Activated naive CD4-positive, alpha-beta T cell treated with anti-CD3 and anti-CD28 coated beads, Interleukin-2, amount 10 ng/mL, durations not matched to agents 7 days and 5 days (primary cell): Measurements from ENCODE around the gene TLNRD1.

Experiments
- CTCF ChIA-PET: fragments of 350-600 bp; sonication (Branson Sonifier 250); formaldehyde crosslinking; loops from one replicate; lab custom pipeline; 2021; ENCODE audit warnings: antibody characterized with exemption; lab: Charles Lee
- DNase-seq: peaks from one replicate; pipeline ENCODE4 v3.0.0-alpha.2; 2020
- H3K27ac Mint-ChIP-seq: one replicate; pipeline ENCODE4 v1.8.0; 2021; ENCODE audit warnings: mild to moderate bottlenecking, moderate library complexity, mixed read lengths
- H3K27me3 Mint-ChIP-seq: one replicate; pipeline ENCODE4 v1.8.0; 2021; ENCODE audit warnings: mild to moderate bottlenecking, mixed read lengths
- H3K36me3 Mint-ChIP-seq: one replicate; pipeline ENCODE4 v1.8.0; 2021; ENCODE audit warnings: mixed read lengths
- H3K4me1 Mint-ChIP-seq: one replicate; pipeline ENCODE4 v1.8.0; 2021; ENCODE audit warnings: mixed read lengths
- H3K4me3 Mint-ChIP-seq: one replicate; pipeline ENCODE4 v1.8.0; 2021; ENCODE audit warnings: mild to moderate bottlenecking, moderate library complexity, mixed read lengths
- H3K9me3 Mint-ChIP-seq: one replicate; pipeline ENCODE4 v1.8.0; 2021; ENCODE audit warnings: mixed read lengths

TLNRD1 gene

DNA sequence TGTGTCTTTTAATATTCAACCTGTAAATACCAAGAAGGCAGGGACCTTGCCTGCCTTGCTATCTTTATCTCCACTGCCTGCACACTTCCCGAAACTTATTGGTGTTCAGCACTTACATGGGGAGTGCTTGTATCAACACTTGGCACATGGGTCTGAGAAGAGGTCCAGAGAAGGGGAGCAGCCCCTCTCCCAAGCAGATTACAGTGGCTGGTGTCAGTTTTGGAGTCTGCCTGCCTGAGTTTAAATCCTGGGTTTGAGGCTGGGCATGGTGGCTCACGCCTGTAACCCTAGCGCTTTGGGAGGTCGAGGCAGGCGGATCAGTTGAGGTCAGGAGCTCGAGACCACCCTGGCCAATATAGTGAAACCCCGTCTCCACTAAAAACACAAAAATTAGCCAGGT, 31.4 kb upstream of the TLNRD1 start:
- no peaks in the 10 kb centered on the region for H3K27me3 Mint-ChIP-seq
- peaks cover 8% of the 10 kb centered on the region for H3K9me3 Mint-ChIP-seq
- no peak overlapping the region for H3K27ac Mint-ChIP-seq
- H3K4me3 Mint-ChIP-seq = no peak overlapping the region
- CTCF ChIA-PET = interaction anchor here (0.6 to 7.4 kb wide), 26 partner anchors 10 to 550 kb away, joined by 3 to 34 read pairs (median 4); partner anchors contain the start of gene CEMIP
- peaks cover 32% of the 10 kb centered on the region for H3K36me3 Mint-ChIP-seq
- no peaks in the 10 kb centered on the region for H3K4me1 Mint-ChIP-seq
- DNase-seq = no peak

DNA sequence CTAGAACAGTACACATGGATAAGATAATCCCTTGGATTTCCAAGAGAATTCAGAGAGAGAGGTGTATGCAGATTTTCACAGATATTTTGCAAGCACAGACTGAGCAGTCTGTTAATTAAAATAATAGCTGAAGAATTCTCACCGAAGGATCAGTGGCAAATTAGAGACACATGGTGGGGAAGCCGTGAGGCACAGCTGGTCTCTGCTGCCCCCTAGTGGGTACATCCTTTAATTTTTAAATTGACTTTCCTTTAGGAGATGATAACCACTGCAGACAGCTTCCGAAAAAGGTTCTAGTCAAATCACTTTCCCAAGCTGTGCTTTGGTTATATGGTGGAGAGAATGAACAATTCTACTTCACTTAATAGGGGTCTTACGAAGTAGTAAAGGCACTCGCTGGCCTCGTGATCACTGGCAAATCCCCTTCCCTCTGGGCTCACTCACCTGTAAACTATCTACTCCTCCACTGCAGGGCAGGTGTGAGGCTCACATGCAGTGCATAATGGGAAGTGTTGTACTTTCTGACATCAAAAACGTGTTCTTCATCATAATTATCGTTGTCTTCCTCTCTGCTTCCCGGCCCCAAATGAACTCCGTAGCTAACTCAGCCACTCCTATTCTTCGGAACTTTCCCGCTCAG, 30.6 kb upstream of the TLNRD1 start:
- Mint-ChIP-seq H3K4me3 (no peak overlapping the region), H3K36me3 (peaks cover 24% of the 10 kb centered on the region), H3K4me1 (peaks cover 3% of the 10 kb centered on the region), H3K27me3 (no peaks in the 10 kb centered on the region), H3K9me3 (peaks cover 4% of the 10 kb centered on the region), H3K27ac (no peak overlapping the region)
- peak; percentile 70 for DNase-seq
- CTCF ChIA-PET = interaction anchor here (0.6 to 7.4 kb wide), 26 partner anchors 10 to 551 kb away, joined by 3 to 34 read pairs (median 4); partner anchors contain the start of gene CEMIP

DNA sequence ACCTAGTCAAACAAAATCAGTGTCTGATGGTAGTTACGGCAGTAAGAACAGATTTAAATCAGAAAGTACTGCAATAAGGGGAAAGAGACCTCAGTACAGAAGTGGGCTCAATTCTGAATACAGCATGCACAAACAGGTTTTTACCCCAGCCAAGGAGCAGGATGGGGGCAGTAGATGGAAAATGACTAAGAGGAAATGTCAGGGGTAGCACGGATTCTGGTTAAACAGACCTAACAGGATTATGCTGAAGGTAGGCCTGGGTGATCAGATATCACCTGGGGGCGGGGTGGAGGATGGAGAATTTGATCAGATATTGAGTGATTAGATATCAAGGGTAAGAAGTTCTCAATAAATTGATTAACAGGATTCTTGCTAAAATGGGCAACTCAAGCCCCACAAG, 30.1 kb upstream of the TLNRD1 start:
- peaks cover 8% of the 10 kb centered on the region for H3K4me1 Mint-ChIP-seq
- no peaks in the 10 kb centered on the region for H3K27me3 Mint-ChIP-seq
- H3K27ac Mint-ChIP-seq = no peak overlapping the region
- peaks cover 21% of the 10 kb centered on the region for H3K36me3 Mint-ChIP-seq
- CTCF ChIA-PET = interaction anchor here (0.8 to 7.4 kb wide), 17 partner anchors 14 to 515 kb away, joined by 3 to 34 read pairs (median 5); partner anchors contain the start of gene CEMIP
- H3K9me3 Mint-ChIP-seq = peaks cover under 1% of the 10 kb centered on the region
- no peak overlapping the region for H3K4me3 Mint-ChIP-seq
- DNase-seq = no peak

DNA sequence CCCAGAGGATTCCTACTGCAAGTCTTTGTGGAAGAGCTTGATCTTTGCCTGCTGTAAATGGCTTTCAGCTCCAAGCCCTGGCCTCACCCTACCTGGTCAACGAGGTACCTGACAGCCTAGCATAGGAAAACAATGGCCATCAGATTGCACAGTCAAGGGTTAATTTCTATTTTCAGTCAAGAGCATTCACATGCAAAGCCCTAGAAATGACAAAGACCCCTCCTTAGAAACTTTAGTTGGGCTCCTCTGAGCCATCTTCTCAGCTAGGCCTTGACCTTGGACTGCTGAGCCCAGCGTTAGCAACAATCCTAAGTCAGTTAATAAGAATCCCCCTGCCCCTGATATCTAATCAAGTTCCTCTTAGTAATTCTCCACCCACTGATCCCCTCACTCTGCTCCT, 29.6 kb upstream of the TLNRD1 start:
- no peak overlapping the region for H3K27ac Mint-ChIP-seq
- H3K4me1 Mint-ChIP-seq = peaks cover 13% of the 10 kb centered on the region
- H3K27me3 Mint-ChIP-seq = no peaks in the 10 kb centered on the region

DNA sequence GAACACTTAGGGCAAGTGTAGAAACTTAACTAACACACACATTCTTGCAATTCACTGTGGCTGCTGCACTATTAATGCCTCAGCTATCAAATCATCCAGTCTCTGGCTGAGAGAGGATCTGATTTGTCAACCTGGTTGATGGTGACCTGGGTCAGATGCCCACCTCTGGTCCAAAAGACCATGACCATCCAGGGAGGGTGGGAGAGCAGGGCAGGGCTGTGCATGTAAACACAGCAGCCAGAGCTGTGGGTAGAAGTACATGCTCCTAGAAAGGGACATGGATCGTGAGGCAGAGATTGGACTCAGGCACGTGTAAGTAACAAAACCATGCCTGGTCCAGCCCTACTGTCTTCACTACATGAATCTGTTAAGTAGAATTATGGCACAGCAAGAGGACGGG, 28.4 kb upstream of the TLNRD1 start:
- H3K4me3 Mint-ChIP-seq = no peak overlapping the region
- peak overlapping the region; percentile 16 for H3K27ac Mint-ChIP-seq
- no peak for DNase-seq
- H3K4me1 Mint-ChIP-seq = peaks cover 24% of the 10 kb centered on the region
- H3K9me3 Mint-ChIP-seq = no peaks in the 10 kb centered on the region
- no peaks in the 10 kb centered on the region for H3K27me3 Mint-ChIP-seq
- CTCF ChIA-PET = interaction anchor here (1.0 to 7.4 kb wide), 3 partner anchors 192 to 517 kb away, joined by 4 to 34 read pairs (median 20); partner anchors contain the start of gene CEMIP
- H3K36me3 Mint-ChIP-seq = peaks cover 20% of the 10 kb centered on the region

More for the DNA sequence above, 29.6 kb upstream of the TLNRD1 start:
- Mint-ChIP-seq H3K9me3 (no peaks in the 10 kb centered on the region), H3K36me3 (peaks cover 20% of the 10 kb centered on the region), H3K4me3 (no peak overlapping the region)
- CTCF ChIA-PET = interaction anchor here (0.8 to 7.4 kb wide), 8 partner anchors 58 to 516 kb away, joined by 3 to 34 read pairs (median 8); partner anchors contain the start of gene CEMIP
- no peak for DNase-seq

DNA sequence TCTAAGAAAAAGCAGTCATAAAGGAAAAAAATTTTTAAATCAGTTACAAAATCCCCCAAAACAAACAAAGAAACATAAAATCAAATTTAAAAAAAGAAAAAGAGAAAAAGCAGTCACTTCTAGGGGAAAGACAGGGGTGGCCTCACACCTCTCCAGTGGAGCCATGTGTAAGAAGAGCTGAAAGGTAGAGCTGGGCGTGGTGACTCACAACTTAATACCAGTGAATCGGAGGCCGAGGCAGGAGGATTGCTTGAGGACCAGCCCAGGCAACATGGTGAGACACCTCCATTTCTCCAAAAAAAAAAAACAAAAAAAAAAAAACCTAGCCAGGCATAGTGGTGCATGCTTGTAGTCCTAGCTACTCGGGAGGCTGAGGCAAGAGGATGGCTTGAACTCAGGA, 25.8 kb upstream of the TLNRD1 start:
- Mint-ChIP-seq H3K4me1 (peaks cover 39% of the 10 kb centered on the region), H3K27me3 (no peaks in the 10 kb centered on the region), H3K9me3 (no peaks in the 10 kb centered on the region), H3K36me3 (peaks cover 32% of the 10 kb centered on the region), H3K27ac (no peak overlapping the region), H3K4me3 (no peak overlapping the region)
- CTCF ChIA-PET = interaction anchor here (0.6 to 1.8 kb wide), 7 partner anchors 16 to 291 kb away, joined by 3 to 13 read pairs (median 3); partner anchors contain the start of gene CEMIP
- no peak for DNase-seq

DNA sequence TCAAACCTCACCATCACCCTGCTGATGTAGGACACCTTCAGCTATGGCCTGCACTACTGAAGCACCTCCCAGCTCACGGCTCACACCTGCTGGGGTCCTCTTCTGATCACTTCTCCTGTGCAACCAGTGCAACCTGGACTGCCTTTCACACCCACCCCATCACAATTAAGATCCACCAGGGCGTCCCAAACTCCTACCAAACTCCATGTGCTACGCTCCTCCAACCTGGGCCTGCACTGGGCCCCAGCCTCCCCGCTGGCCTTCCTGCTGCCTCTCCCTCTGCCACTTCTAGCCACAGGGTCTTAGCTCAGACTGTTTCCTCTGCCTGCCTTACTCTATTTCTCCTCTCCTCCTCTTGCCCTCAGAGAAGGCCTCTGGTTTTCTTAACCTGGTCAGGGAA, 23.9 kb upstream of the TLNRD1 start:
- Mint-ChIP-seq H3K4me1 (peaks cover 39% of the 10 kb centered on the region), H3K4me3 (no peak overlapping the region), H3K9me3 (no peaks in the 10 kb centered on the region), H3K27ac (peak overlapping the region; percentile 25), H3K36me3 (peaks cover 36% of the 10 kb centered on the region), H3K27me3 (no peaks in the 10 kb centered on the region)
- no peak for DNase-seq
- CTCF ChIA-PET = interaction anchor here (1.0 to 2.8 kb wide), 8 partner anchors 14 to 292 kb away, joined by 3 to 35 read pairs (median 4); partner anchors contain the start of gene CEMIP

DNA sequence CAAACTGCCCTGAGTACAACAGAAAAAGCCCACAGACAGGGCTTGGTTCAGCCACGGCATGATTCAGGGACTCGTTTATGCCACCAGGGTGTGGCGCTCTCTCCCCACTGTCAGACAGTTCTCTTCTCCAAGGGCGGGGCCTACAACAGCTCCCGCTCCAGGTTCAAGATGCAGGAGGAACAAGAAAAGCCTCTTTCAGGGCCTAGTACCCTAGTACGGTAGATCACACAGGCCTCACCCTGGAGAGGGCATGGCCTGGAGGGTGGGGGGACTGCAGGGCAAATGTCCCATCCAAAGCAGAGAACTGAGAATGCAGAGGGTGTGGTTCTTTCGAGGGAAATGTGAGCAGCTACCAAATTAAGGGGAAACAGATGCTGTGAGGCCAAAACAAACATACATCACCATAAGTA, 23.1 kb upstream of the TLNRD1 start:
- peak; percentile 59 for DNase-seq
- H3K27me3 Mint-ChIP-seq = no peaks in the 10 kb centered on the region
- peaks cover 42% of the 10 kb centered on the region for H3K36me3 Mint-ChIP-seq
- H3K4me1 Mint-ChIP-seq = peaks cover 46% of the 10 kb centered on the region
- no peak overlapping the region for H3K4me3 Mint-ChIP-seq
- CTCF ChIA-PET = interaction anchor here (0.9 to 2.8 kb wide), 8 partner anchors 14 to 431 kb away, joined by 3 to 35 read pairs (median 5); partner anchors contain the start of gene CEMIP
- H3K27ac Mint-ChIP-seq = no peak overlapping the region
- H3K9me3 Mint-ChIP-seq = no peaks in the 10 kb centered on the region

DNA sequence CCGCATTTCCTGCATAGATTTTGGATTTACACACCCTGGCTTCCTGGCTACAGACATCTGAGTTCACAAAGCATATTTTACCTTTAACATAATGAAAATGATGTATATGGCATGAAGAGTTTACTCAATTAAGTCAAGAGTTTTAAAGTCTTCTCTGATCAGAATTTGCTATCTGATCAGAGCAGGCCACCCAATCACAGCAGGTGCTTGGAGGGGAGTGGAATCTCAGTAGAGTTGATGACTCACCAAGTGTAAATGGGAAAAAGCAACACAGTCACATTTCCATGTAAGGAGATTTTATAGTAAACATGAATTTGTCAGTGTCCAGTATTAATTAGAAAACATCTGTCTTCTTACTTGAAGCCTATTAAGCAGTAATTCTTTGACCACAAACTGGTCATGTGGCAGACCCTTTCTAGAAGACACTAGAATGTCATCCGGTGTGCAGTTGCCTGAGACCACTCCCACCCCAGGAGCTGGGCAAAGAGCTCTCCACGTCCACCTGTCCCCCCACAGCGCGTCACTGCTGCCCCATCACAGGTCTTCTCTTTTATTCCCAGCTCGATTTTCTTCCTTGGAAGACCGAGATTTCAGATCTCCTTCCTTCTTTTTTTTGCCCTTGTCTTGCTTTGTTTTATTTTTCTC, 21.9 kb upstream of the TLNRD1 start:
- Mint-ChIP-seq H3K9me3 (no peaks in the 10 kb centered on the region), H3K36me3 (peaks cover 47% of the 10 kb centered on the region), H3K4me1 (peaks cover 51% of the 10 kb centered on the region), H3K27ac (peak overlapping the region; percentile 12), H3K27me3 (no peaks in the 10 kb centered on the region), H3K4me3 (no peak overlapping the region)
- CTCF ChIA-PET = interaction anchor here (0.6 to 2.3 kb wide), 4 partner anchors 10 to 294 kb away, joined by 3 to 16 read pairs (median 4); no protein-coding TSS in a partner anchor
- no peak for DNase-seq

DNA sequence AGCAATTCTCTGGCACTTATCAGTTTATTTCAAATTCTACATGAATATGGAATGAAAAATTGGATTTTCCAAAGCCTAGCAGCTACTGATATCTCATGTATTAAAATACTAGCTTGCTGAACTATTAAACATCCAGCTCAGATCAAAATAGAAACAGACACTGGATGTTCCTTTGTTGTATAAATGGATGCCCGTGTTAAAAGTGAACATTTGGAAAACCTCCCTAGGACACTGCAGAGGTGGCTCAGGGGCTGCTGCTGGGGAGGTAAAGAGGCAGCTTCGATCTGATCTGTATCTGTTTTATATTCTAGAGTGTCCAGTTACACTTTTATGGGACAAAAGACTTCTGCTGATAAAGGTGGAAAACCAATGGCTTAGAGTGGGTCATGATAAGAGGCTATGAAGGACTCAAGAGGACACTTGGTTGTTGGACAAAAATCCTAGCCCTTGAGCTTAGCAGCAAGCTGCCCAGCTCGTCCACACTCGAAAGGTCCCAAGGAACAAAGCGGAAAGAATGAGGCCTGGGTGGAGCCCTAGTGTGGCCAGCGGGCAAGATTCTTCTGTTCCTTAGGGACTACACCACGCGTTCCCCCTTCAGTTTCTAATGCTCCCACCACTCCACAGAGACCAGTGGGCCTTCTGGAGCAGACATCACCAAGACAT, 21.1 kb upstream of the TLNRD1 start:
- Mint-ChIP-seq H3K27me3 (no peaks in the 10 kb centered on the region), H3K4me3 (no peak overlapping the region), H3K36me3 (peaks cover 52% of the 10 kb centered on the region), H3K27ac (peak overlapping the region; percentile 42), H3K9me3 (no peaks in the 10 kb centered on the region), H3K4me1 (peaks cover 58% of the 10 kb centered on the region)
- CTCF ChIA-PET = interaction anchor here (0.6 to 2.3 kb wide), 7 partner anchors 10 to 387 kb away, joined by 3 to 16 read pairs (median 3); no protein-coding TSS in a partner anchor
- DNase-seq = no peak

DNA sequence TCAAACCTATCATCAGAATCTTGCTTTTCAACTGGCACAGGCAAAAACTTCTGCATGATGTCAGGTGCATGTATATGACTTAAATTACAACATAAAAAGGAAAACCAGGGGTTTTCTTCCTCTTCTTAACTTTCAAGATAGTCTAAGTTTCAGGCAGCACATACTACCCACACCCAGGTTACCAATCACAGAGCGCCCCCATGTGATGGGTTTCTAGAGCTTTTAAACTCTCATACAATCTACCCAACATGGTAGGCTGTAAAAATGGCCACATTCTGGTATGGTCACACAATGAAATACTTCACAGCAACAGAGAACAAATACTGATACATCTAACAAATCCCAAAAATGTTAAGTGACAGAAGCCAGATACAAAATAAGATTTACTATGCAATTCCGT, 18.5 kb upstream of the TLNRD1 start:
- no peaks in the 10 kb centered on the region for H3K27me3 Mint-ChIP-seq
- H3K36me3 Mint-ChIP-seq = peaks cover 64% of the 10 kb centered on the region
- peak overlapping the region; percentile 60 for H3K27ac Mint-ChIP-seq
- no peak overlapping the region for H3K4me3 Mint-ChIP-seq
- DNase-seq = no peak
- peaks cover 56% of the 10 kb centered on the region for H3K4me1 Mint-ChIP-seq
- no peaks in the 10 kb centered on the region for H3K9me3 Mint-ChIP-seq
- CTCF ChIA-PET = interaction anchor here (2.3 kb wide), 1 partner anchor 284 kb away, joined by 9 read pairs; no protein-coding TSS in a partner anchor

DNA sequence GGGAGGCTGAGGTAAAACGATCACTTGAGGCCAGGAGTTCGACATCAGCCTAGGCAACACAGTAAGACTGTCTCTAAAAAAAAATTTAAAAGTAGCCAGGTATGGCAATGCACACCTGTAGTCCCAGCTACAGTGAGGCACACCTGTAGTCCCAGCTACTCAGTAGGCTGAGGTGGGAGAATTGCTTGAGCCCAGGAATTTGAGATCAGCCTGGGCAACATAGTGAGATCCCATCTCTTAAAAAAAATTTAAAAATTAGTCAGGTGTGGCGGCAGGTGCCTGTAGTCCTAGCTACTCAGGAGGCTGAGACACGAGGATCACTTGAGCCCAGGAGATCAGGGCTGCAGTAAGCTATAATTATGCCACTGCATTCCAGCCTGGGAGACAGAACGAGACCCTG, 17.9 kb upstream of the TLNRD1 start:
- no peak overlapping the region for H3K4me3 Mint-ChIP-seq
- CTCF ChIA-PET = interaction anchor here (2.3 kb wide), 1 partner anchor 284 kb away, joined by 9 read pairs; no protein-coding TSS in a partner anchor
- no peak for DNase-seq
- H3K4me1 Mint-ChIP-seq = peaks cover 54% of the 10 kb centered on the region
- H3K27ac Mint-ChIP-seq = no peak overlapping the region
- H3K36me3 Mint-ChIP-seq = peaks cover 59% of the 10 kb centered on the region
- no peaks in the 10 kb centered on the region for H3K27me3 Mint-ChIP-seq
- H3K9me3 Mint-ChIP-seq = no peaks in the 10 kb centered on the region

DNA sequence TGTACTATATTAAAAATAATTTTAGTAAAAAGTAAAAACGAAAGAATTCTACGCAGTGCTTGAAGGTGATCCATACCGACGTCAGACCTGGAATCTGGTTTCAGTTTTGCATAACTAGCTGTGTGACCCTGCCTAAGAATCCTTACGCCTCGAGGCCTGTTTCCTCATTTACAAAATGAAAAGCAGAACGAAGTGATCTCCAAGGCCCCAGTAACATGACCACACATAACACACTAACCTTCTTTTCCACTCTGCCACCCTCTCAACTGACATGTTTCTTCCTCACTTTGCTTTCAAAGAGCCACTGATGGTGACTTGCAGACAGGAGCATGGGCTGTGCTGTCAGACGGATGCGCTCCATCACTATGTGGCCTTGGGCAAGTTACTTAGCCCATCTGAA, 15.9 kb upstream of the TLNRD1 start:
- Mint-ChIP-seq H3K27ac (no peak overlapping the region), H3K36me3 (peaks cover 56% of the 10 kb centered on the region), H3K4me3 (no peak overlapping the region), H3K4me1 (peaks cover 61% of the 10 kb centered on the region), H3K9me3 (no peaks in the 10 kb centered on the region), H3K27me3 (no peaks in the 10 kb centered on the region)
- CTCF ChIA-PET = interaction anchor here (2.0 kb wide), 1 partner anchor 281 kb away, joined by 6 read pairs; no protein-coding TSS in a partner anchor
- no peak for DNase-seq
